Gastrocnemius medialis (tissue), 4 donors: ENCODE measurements around the gene PCSK1N.

Source experiments
- CTCF ChIP-seq, 5 experiments: fragments of 450-650 bp in 3 of 5; fragments of 200-600 bp in 2 of 5; sonication (generic) in 2 of 5; IDR thresholded peaks in 4 of 5; conservative IDR thresholded peaks in 1 of 5; 1 replicate in 4 of 5; 2 replicates in 1 of 5; pipeline ENCODE4 v1.5.1; 2016 to 2019; ENCODE audit warnings: antibody characterized with exemption in 5 of 5, mild to moderate bottlenecking in 3 of 5, moderate library complexity in 3 of 5
- POLR2A ChIP-seq, 2 donors: fragments of 450-650 bp; IDR thresholded peaks; one replicate each; pipeline ENCODE4 v1.6.1; 2017; ENCODE audit warnings: antibody characterized with exemption in 2 of 2, mild to moderate bottlenecking in 2 of 2, moderate library complexity in 2 of 2

DNA sequence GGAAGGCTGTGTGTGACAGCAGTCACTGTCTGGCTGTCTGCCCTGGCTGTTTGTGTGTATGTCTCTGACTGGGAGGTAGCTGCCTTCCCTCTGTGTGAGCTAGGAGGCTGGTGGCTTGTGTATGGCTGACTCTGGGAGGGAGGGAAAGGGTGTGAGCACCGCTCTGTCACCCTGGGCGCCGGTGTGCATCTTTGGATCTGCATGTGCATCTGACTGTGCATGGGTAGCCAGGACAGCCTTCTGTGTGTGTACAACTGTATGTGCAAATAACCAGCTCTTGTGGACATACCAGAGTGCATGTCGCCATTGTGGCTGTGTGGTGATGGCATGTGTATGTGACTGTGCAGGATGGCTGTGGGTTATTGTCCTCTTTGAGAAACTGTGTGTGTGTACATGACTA, 16.5 kb downstream of the PCSK1N start:
- TF ChIP-seq CTCF (IDR thresholded peaks at IDR 0.05 in 4 of 5, conservative IDR thresholded peaks at IDR 0.05 in 1 of 5) (no peak), POLR2A (IDR thresholded peaks at IDR 0.05) (no peak)
